CD14-positive monocyte (primary cell): ENCODE data around the gene PRKCA. TPM values are rescaled to one million over a fixed set of nuclear protein-coding genes. Genes with fewer than 3 reads are reported as not detected.

Source experiments
- DNase-seq, 3 donors: peaks; one replicate each; pipeline ENCODE4 v3.0.0-alpha.2; 2011 to 2022
- H2AFZ ChIP-seq: 2 replicates; pipeline ENCODE4 v1.6.0; 2012; ENCODE audit warnings: mild to moderate bottlenecking, low read depth, low read length, inconsistent platforms; ENCODE audit not compliant: insufficient read depth, poor library complexity, severe bottlenecking
- H3K27ac ChIP-seq, 2 donors: 1 replicate in 1 of 2; 2 replicates in 1 of 2; pipeline ENCODE4 v1.5.1; 2012 to 2013; ENCODE audit warnings: low read length in 2 of 2, control low read depth in 1 of 2, inconsistent platforms in 1 of 2, low read depth in 1 of 2, mild to moderate bottlenecking in 1 of 2
- H3K27me3 ChIP-seq, 2 donors: one replicate each; pipeline versions ENCODE4 v1.6.0 to v1.6.1; 2011 to 2013; ENCODE audit warnings: low read length in 2 of 2; ENCODE audit not compliant: control insufficient read depth in 2 of 2, insufficient read depth in 2 of 2
- H3K36me3 ChIP-seq, 2 donors: replicated peaks in 1 of 2; 1 replicate in 1 of 2; 2 replicates in 1 of 2; pipeline versions ENCODE4 v1.5.1 to v1.6.1; 2012 to 2013; ENCODE audit warnings: low read length in 2 of 2, control low read depth in 1 of 2, inconsistent platforms in 1 of 2, mild to moderate bottlenecking in 1 of 2; ENCODE audit not compliant: insufficient read depth in 2 of 2, control insufficient read depth in 1 of 2
- H3K4me1 ChIP-seq, 2 donors: 1 replicate in 1 of 2; 2 replicates in 1 of 2; pipeline versions ENCODE4 v1.5.1 to v1.6.1; 2012 to 2013; ENCODE audit warnings: low read length in 2 of 2, control low read depth in 1 of 2, inconsistent platforms in 1 of 2, mild to moderate bottlenecking in 1 of 2, moderate library complexity in 1 of 2; ENCODE audit not compliant: insufficient read depth in 2 of 2, control insufficient read depth in 1 of 2
- H3K4me2 ChIP-seq: replicated peaks from 2 replicates; pipeline ENCODE3; 2012; ENCODE audit warnings: low read length, moderate library complexity, mild to moderate bottlenecking; ENCODE audit not compliant: poor library complexity, severe bottlenecking; ENCODE audit errors: extremely low read depth
- H3K4me3 ChIP-seq, 3 experiments: fragments of 200-600 bp in 1 of 3; sonication (generic) in 1 of 3; replicated peaks in 1 of 3; 1 replicate in 2 of 3; 2 replicates in 1 of 3; pipeline ENCODE4 v1.5.1; 2011 to 2013; ENCODE audit warnings: low read length in 3 of 3, mild to moderate bottlenecking in 3 of 3, control low read depth in 2 of 3, low read depth in 2 of 3, inconsistent platforms in 1 of 3, moderate library complexity in 1 of 3
- H3K79me2 ChIP-seq: 2 replicates; pipeline ENCODE4 v1.6.0; 2012; ENCODE audit warnings: mild to moderate bottlenecking, control low read depth, inconsistent platforms, low read length, moderate library complexity; ENCODE audit not compliant: insufficient read depth
- H3K9ac ChIP-seq: 2 replicates; pipeline ENCODE4 v1.6.0; 2017; ENCODE audit warnings: low read length, mild to moderate bottlenecking; ENCODE audit not compliant: insufficient read depth, poor library complexity, severe bottlenecking
- H3K9me3 ChIP-seq, 2 donors: replicated peaks in 1 of 2; 1 replicate in 1 of 2; 2 replicates in 1 of 2; pipeline versions ENCODE4 v1.5.1 to v1.6.1; 2012 to 2013; ENCODE audit warnings: low read length in 2 of 2, control low read depth in 1 of 2; ENCODE audit not compliant: control insufficient read depth in 1 of 2, insufficient read depth in 1 of 2
- H4K20me1 ChIP-seq: 2 replicates; pipeline ENCODE4 v1.6.0; 2012; ENCODE audit warnings: mild to moderate bottlenecking, low read length, control low read depth, moderate library complexity; ENCODE audit not compliant: insufficient read depth
- H3K27ac Mint-ChIP-seq, 7 donors: one replicate each; pipeline ENCODE4 v1.8.0; 2020; ENCODE audit warnings: mild to moderate bottlenecking in 7 of 7, mixed read lengths in 7 of 7, moderate library complexity in 6 of 7, inconsistent platforms in 2 of 7
- H3K27me3 Mint-ChIP-seq, 3 donors: one replicate each; pipeline ENCODE4 v1.8.0; 2021 to 2022; ENCODE audit warnings: low read depth in 3 of 3, mild to moderate bottlenecking in 3 of 3, mixed read lengths in 3 of 3, moderate library complexity in 3 of 3, inconsistent platforms in 1 of 3
- H3K36me3 Mint-ChIP-seq, 2 donors: one replicate each; pipeline ENCODE4 v1.8.0; 2020; ENCODE audit warnings: mixed read lengths in 2 of 2, inconsistent platforms in 1 of 2, mild to moderate bottlenecking in 1 of 2
- H3K4me1 Mint-ChIP-seq: one replicate; pipeline ENCODE4 v1.8.0; 2020; ENCODE audit warnings: mild to moderate bottlenecking, mixed read lengths
- H3K4me3 Mint-ChIP-seq, 2 donors: one replicate each; pipeline ENCODE4 v1.8.0; 2020; ENCODE audit warnings: mild to moderate bottlenecking in 2 of 2, mixed read lengths in 2 of 2, moderate library complexity in 1 of 2
- H3K9me3 Mint-ChIP-seq, 7 donors: one replicate each; pipeline ENCODE4 v1.8.0; 2020 to 2022; ENCODE audit warnings: mixed read lengths in 7 of 7, mild to moderate bottlenecking in 6 of 7, moderate library complexity in 6 of 7, inconsistent platforms in 2 of 7
- WGBS: methylation state at CpG from one replicate; pipeline ENCODE4 v1.1.5; 2013; ENCODE audit warnings: missing lambda C conversion rate; ENCODE audit not compliant: insufficient coverage; 5-methylcytosine and 5-hydroxymethylcytosine counted together
- intact Hi-C, 2 donors: fragments of 100-400 bp; cut with micrococcal nuclease; formaldehyde crosslinking; loops; one replicate each; pipeline versions ENCODE4 v1.15.0 to v1.15.1; 2023
- polyA plus RNA-seq, 3 donors: library from polyadenylated mRNA; depleted of rRNA in 1 of 3; unstranded in 2 of 3; stranded (reverse) in 1 of 3; fragments of 300-500 nt in 2 of 3; fragments of >200 nt in 1 of 3; fragmentation: Illumina TruSeq in 2 of 3; gene quantifications; 1 replicate in 2 of 3; 2 replicates in 1 of 3; pipeline ENCODE4 v1.2.3, GENCODE V29; 2012 to 2021
- TF ChIP-seq, protein P1 (sequence below): fragments of 200-600 bp; IDR thresholded peaks from one replicate; pipeline ENCODE4 v1.8.0; 2022; ENCODE audit warnings: antibody characterized with exemption, mild to moderate bottlenecking

PRKCA gene
- polyA plus RNA-seq, 3 donors: 0.22 to 7.1 (median 0.30) TPM

GRCh38 chr17:66472123-66472522 lies 169.7 kb downstream of the PRKCA start:
- Mint-ChIP-seq H3K4me1 (peaks cover 76% of the 10 kb centered on the region), H3K4me3 (no peak overlapping the region), H3K36me3 (peaks cover 0 to 15% of the 10 kb centered on the region in 2 donors), H3K9me3 (no peaks in the 10 kb centered on the region), H3K27ac (no peak overlapping the region), H3K27me3 (peaks cover 0 to 2% (median 0%) of the 10 kb centered on the region in 3 donors)
- Histone ChIP-seq H2AFZ (no peak overlapping the region), H4K20me1 (no peaks in the 10 kb centered on the region), H3K9ac (no peak overlapping the region), H3K27me3 (no peaks in the 10 kb centered on the region), H3K4me1 (peaks cover 53 to 62% of the 10 kb centered on the region in 2 donors), H3K27ac (no peak overlapping the region), H3K4me2 (no peak overlapping the region), H3K4me3 (no peak overlapping the region), H3K79me2 (peaks cover 38% of the 10 kb centered on the region), H3K9me3 (no peaks in the 10 kb centered on the region), H3K36me3 (no peaks in the 10 kb centered on the region)
- TF ChIP-seq, protein P1, sequence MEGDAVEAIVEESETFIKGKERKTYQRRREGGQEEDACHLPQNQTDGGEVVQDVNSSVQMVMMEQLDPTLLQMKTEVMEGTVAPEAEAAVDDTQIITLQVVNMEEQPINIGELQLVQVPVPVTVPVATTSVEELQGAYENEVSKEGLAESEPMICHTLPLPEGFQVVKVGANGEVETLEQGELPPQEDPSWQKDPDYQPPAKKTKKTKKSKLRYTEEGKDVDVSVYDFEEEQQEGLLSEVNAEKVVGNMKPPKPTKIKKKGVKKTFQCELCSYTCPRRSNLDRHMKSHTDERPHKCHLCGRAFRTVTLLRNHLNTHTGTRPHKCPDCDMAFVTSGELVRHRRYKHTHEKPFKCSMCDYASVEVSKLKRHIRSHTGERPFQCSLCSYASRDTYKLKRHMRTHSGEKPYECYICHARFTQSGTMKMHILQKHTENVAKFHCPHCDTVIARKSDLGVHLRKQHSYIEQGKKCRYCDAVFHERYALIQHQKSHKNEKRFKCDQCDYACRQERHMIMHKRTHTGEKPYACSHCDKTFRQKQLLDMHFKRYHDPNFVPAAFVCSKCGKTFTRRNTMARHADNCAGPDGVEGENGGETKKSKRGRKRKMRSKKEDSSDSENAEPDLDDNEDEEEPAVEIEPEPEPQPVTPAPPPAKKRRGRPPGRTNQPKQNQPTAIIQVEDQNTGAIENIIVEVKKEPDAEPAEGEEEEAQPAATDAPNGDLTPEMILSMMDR: no peak
- intact Hi-C loops: no loop called here
- DNase-seq: no peak
- WGBS: no CpG with 5 or more reads among the region's 4 CpGs

- TF ChIP-seq, protein P1: no peak
Observed at GRCh38 chr17:66474258-66474657, 171.8 kb downstream of the PRKCA start.

More at GRCh38 chr17:66474258-66474657, 171.8 kb downstream of the PRKCA start:
- DNase-seq: no peak
- Histone ChIP-seq H3K27me3 (no peaks in the 10 kb centered on the region), H3K9ac (no peak overlapping the region), H3K36me3 (no peaks in the 10 kb centered on the region), H3K4me3 (no peak overlapping the region), H3K79me2 (peaks cover 26% of the 10 kb centered on the region), H3K4me2 (no peak overlapping the region), H3K27ac (no peak overlapping the region), H3K9me3 (no peaks in the 10 kb centered on the region), H2AFZ (no peak overlapping the region), H4K20me1 (no peaks in the 10 kb centered on the region), H3K4me1 (peaks cover 32 to 40% of the 10 kb centered on the region in 2 donors)
- peak overlapping the region in 1 of 7 donors; percentile 25 for H3K27ac Mint-ChIP-seq
- intact Hi-C loops: no loop called here
- no peak overlapping the region for H3K4me3 Mint-ChIP-seq
- H3K4me1 Mint-ChIP-seq: peaks cover 55% of the 10 kb centered on the region
- H3K36me3 Mint-ChIP-seq: peaks cover 3 to 15% of the 10 kb centered on the region in 2 donors
- no CpG with 5 or more reads among the region's 1 CpG for WGBS
- peaks cover 0 to 5% (median 0%) of the 10 kb centered on the region in 7 donors for H3K9me3 Mint-ChIP-seq
- peaks cover 0 to 2% (median 0%) of the 10 kb centered on the region in 3 donors for H3K27me3 Mint-ChIP-seq
